GM18498 (cell line): ENCODE results near the gene FBXL7.

Experiments used
- ATAC-seq: cut with Tn5 transposase; IDR thresholded peaks from one replicate; pipeline ENCODE4 v1.9.1; 2021; ENCODE audit warnings: mild to moderate bottlenecking, moderate library complexity; ENCODE audit not compliant: unreplicated experiment

The FBXL7 gene

GRCh38 chr5:15610216-15610615 is 110.2 kb downstream of the FBXL7 start:
- no peak for ATAC-seq

GRCh38 chr5:15611008-15611407 is 111.0 kb downstream of the FBXL7 start:
- ATAC-seq: no peak

- ATAC-seq: no peak
Measured at GRCh38 chr5:15612915-15613635, 113.1 kb downstream of the FBXL7 start.

GRCh38 chr5:15614679-15615078 is 114.7 kb downstream of the FBXL7 start:
- ATAC-seq: no peak

- no peak for ATAC-seq
Measured at GRCh38 chr5:15615859-15616258, 115.9 kb downstream of the FBXL7 start.

- ATAC-seq: no peak
Measured at GRCh38 chr5:15618938-15619337, 119.0 kb downstream of the FBXL7 start.

- no peak for ATAC-seq
Measured at GRCh38 chr5:15620501-15620900, 120.5 kb downstream of the FBXL7 start.

GRCh38 chr5:15621094-15621493 is 121.1 kb downstream of the FBXL7 start:
- ATAC-seq: no peak

GRCh38 chr5:15623794-15624193 is 123.8 kb downstream of the FBXL7 start:
- ATAC-seq: no peak

GRCh38 chr5:15627109-15627508 is 127.1 kb downstream of the FBXL7 start:
- no peak for ATAC-seq

GRCh38 chr5:15627647-15628046 is 127.7 kb downstream of the FBXL7 start:
- ATAC-seq: no peak

GRCh38 chr5:15630441-15630840 is 130.5 kb downstream of the FBXL7 start:
- no peak for ATAC-seq

GRCh38 chr5:15634591-15635288 is 134.8 kb downstream of the FBXL7 start:
- ATAC-seq: no peak

- no peak for ATAC-seq
Measured at GRCh38 chr5:15635289-15635616, 135.3 kb downstream of the FBXL7 start.

GRCh38 chr5:15637345-15637744 is 137.4 kb downstream of the FBXL7 start:
- no peak for ATAC-seq

GRCh38 chr5:15637886-15638285 is 137.9 kb downstream of the FBXL7 start:
- ATAC-seq: no peak

GRCh38 chr5:15638296-15638695 is 138.3 kb downstream of the FBXL7 start:
- no peak for ATAC-seq

GRCh38 chr5:15639288-15639687 is 139.3 kb downstream of the FBXL7 start:
- no peak for ATAC-seq

GRCh38 chr5:15640116-15640515 is 140.1 kb downstream of the FBXL7 start:
- no peak for ATAC-seq

GRCh38 chr5:15643731-15644130 is 143.8 kb downstream of the FBXL7 start:
- no peak for ATAC-seq

- ATAC-seq: no peak
Measured at GRCh38 chr5:15645381-15646160, 145.6 kb downstream of the FBXL7 start.

GRCh38 chr5:15646371-15646770 is 146.4 kb downstream of the FBXL7 start:
- no peak for ATAC-seq
